ENCODE results near the gene PPP2R3B. TPM values are rescaled to one million over a fixed set of nuclear protein-coding genes. Genes with fewer than 3 reads are reported as not detected.

Gene PPP2R3B
- total RNA-seq, 2 donors from 2014 or later = 6.8 to 14.5 TPM

- DNase-seq (ENCODE audit: low spot score) (no peak), ATAC-seq (ENCODE audit: insufficient number of reproducible peaks, low FRiP score, low read depth) (no peak)
- peaks cover 8% of the 10 kb centered on the region for H3K9me3 ChIP-seq
- H3K4me3 ChIP-seq = no peak overlapping the region
- no peaks in the 10 kb centered on the region for H3K27me3 ChIP-seq (replicated peaks; ENCODE audit: insufficient read depth)
- H3K4me1 ChIP-seq (ENCODE audit: control insufficient read depth in 1 of 2, low read depth in 2 of 2) = no peaks in the 10 kb centered on the region
- H3K36me3 ChIP-seq = peaks cover 8% of the 10 kb centered on the region
- TF ChIP-seq, protein P1, sequence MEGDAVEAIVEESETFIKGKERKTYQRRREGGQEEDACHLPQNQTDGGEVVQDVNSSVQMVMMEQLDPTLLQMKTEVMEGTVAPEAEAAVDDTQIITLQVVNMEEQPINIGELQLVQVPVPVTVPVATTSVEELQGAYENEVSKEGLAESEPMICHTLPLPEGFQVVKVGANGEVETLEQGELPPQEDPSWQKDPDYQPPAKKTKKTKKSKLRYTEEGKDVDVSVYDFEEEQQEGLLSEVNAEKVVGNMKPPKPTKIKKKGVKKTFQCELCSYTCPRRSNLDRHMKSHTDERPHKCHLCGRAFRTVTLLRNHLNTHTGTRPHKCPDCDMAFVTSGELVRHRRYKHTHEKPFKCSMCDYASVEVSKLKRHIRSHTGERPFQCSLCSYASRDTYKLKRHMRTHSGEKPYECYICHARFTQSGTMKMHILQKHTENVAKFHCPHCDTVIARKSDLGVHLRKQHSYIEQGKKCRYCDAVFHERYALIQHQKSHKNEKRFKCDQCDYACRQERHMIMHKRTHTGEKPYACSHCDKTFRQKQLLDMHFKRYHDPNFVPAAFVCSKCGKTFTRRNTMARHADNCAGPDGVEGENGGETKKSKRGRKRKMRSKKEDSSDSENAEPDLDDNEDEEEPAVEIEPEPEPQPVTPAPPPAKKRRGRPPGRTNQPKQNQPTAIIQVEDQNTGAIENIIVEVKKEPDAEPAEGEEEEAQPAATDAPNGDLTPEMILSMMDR (IDR thresholded peaks at IDR 0.05) = no peak
- no peak overlapping the region for H3K27ac ChIP-seq
Observed at GRCh38 chrX:362937-363620, 23.6 kb downstream of the PPP2R3B start.

DNA sequence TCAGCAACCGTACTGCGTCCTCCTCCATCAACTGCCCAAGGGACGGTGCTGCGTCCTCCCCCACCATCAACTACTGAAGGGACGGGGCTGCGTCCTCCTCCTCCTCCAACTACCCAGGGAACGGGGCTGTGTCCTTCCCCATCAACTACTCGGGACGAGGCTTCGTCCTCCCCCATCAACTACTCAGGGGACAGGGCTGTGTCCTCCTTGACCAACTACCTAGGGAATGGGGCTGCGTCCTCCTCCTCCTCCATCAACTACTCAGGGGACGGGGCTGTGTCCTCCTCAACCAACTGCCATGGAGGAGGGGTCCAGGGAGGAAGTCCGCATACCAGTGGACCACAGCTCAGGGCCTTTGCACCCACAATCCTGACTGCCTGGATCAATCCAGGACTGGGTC, 24.4 kb downstream of the PPP2R3B start:
- Histone ChIP-seq H3K9me3 (peaks cover 8% of the 10 kb centered on the region), H3K27ac (no peak overlapping the region), H3K27me3 (replicated peaks; ENCODE audit: insufficient read depth) (no peaks in the 10 kb centered on the region), H3K36me3 (peaks cover 8% of the 10 kb centered on the region), H3K4me1 (ENCODE audit: control insufficient read depth in 1 of 2, low read depth in 2 of 2) (no peaks in the 10 kb centered on the region), H3K4me3 (no peak overlapping the region)
- TF ChIP-seq, protein P1 (IDR thresholded peaks at IDR 0.05) = no peak
- no peak for ATAC-seq (ENCODE audit: insufficient number of reproducible peaks, low FRiP score, low read depth)
- DNase-seq (ENCODE audit: low spot score) = no peak

DNA sequence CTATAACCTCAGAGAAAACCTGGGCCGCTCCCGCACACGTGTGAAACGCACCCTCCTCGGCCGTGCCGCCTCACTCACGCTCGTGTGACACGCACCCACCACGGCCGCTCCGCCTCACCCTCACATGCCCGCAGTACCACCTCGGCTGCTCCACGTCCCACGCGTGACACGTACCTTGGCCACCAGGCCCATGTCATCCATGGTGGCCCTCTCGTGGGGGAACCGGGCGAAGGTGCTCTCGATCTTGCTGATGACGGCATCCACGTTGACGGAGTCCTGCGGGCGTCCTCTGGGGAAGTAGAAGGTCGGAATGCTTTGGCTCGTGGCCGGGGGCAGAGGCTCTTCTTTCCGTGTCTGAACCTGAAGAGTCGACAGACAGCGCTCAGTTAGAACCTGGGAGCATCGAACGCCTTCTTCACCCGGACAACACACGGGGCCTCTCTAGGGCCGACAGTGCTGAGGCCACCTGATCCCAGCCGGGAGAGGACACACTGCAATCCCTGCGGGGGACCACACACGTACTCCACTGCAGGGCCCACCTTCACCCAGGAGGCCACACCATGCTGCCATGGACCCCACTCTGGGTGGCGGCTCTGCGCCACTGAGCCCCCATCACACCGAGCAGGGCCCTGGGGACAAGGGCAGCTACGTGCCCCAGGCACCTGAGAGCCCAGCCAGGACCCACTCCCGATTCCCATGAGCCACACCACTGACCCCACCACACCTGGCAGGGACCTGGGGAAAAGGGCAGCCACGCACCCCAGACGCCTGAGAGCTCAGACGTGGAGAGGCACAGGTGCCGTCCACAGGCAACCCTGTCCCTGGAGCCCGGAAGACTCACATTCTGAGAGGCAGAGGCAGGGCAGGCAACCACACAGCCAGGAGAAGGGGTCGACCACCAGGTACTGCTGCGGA, 25.2 kb downstream of the PPP2R3B start:
- H3K9me3 ChIP-seq = peaks cover 8% of the 10 kb centered on the region
- no peaks in the 10 kb centered on the region for H3K27me3 ChIP-seq (replicated peaks; ENCODE audit: insufficient read depth)
- no peak for ATAC-seq (ENCODE audit: insufficient number of reproducible peaks, low FRiP score, low read depth)
- TF ChIP-seq, protein P1 (IDR thresholded peaks at IDR 0.05) = no peak
- H3K4me1 ChIP-seq (ENCODE audit: control insufficient read depth in 1 of 2, low read depth in 2 of 2) = no peaks in the 10 kb centered on the region
- H3K4me3 ChIP-seq = no peak overlapping the region
- peaks cover 8% of the 10 kb centered on the region for H3K36me3 ChIP-seq
- no peak for DNase-seq (ENCODE audit: low spot score)
- no peak overlapping the region for H3K27ac ChIP-seq

DNA sequence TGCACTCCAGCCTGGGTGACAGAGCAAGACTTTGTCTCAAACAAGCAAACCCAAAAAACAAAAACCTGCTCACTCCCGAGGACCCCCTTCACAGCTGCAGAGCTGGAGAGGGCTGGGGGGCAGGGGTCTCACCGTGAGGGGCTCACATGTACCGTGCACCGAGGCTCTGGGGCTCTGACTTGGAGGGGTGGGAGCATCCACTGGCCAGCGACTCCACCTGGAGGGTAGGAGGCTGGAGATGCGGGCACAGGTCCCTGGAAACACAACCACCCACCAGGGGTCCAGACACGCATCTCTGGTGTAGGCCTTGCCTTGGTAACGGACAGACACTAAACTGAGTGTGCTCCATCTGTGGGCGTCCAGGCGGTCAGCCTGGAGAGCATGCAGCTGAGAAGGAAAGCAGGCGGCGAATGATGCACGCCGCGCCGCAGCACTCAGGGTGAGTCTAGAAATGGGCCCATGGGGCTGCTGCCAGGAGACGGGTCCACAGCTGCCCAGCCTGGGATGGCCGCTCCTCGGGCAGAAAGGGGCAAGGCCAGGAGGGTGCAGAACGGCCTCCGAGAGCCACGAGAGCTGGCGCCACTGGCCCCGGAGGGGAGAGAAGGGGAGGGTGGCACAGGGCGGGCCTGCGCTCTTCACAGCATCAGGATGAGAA, 26.1 kb downstream of the PPP2R3B start:
- Histone ChIP-seq H3K27ac (no peak overlapping the region), H3K4me3 (no peak overlapping the region), H3K4me1 (ENCODE audit: control insufficient read depth in 1 of 2, low read depth in 2 of 2) (no peaks in the 10 kb centered on the region), H3K9me3 (peaks cover 8% of the 10 kb centered on the region), H3K27me3 (replicated peaks; ENCODE audit: insufficient read depth) (no peaks in the 10 kb centered on the region), H3K36me3 (peaks cover 8% of the 10 kb centered on the region)
- DNase-seq (ENCODE audit: low spot score) (no peak), ATAC-seq (ENCODE audit: insufficient number of reproducible peaks, low FRiP score, low read depth) (no peak)
- TF ChIP-seq, protein P1 (IDR thresholded peaks at IDR 0.05) = no peak

GRCh38 chrX:358651-359143, 28.0 kb downstream of the PPP2R3B start:
- Histone ChIP-seq H3K36me3 (peaks cover 6% of the 10 kb centered on the region), H3K27me3 (replicated peaks; ENCODE audit: insufficient read depth) (no peaks in the 10 kb centered on the region), H3K27ac (no peak overlapping the region), H3K9me3 (peaks cover 8% of the 10 kb centered on the region), H3K4me3 (no peak overlapping the region), H3K4me1 (ENCODE audit: control insufficient read depth in 1 of 2, low read depth in 2 of 2) (no peaks in the 10 kb centered on the region)
- TF ChIP-seq, protein P1 (IDR thresholded peaks at IDR 0.05) = no peak
- DNase-seq (ENCODE audit: low spot score) (no peak), ATAC-seq (ENCODE audit: insufficient number of reproducible peaks, low FRiP score, low read depth) (no peak)

All from thoracic aorta (tissue), 2 donors.